Right lobe of liver (tissue), 4 donors: Measurements from ENCODE around the gene KIFC3.

Experiments
- CTCF ChIP-seq, 4 donors: fragments of 200-600 bp in 3 of 4; fragments of 450-650 bp in 1 of 4; IDR thresholded peaks; one replicate each; pipeline versions ENCODE4 v1.5.1 to v1.8.0; 2016 to 2022; ENCODE audit warnings: antibody characterized with exemption in 4 of 4, mild to moderate bottlenecking in 2 of 4
- POLR2A ChIP-seq: fragments of 450-650 bp; IDR thresholded peaks from one replicate; pipeline ENCODE4 v1.6.1; 2017; ENCODE audit warnings: antibody characterized with exemption, mild to moderate bottlenecking
- donor health status: DM: no; HTN: no; CAD: no.
- donor health status: DM: no; HTN: no; CAD: no.
- donor health status: DM: no; HTN: yes; CAD: no.

GRCh38 chr16:57757883-57758282, 44.4 kb downstream of the KIFC3 start:
- TF ChIP-seq POLR2A (no peak), CTCF (IDR thresholded peaks at IDR 0.05) (no peak)
